HG03139 (cell line): ENCODE data around the gene PCCA.
A peak's percentile ranks its signal among the peaks of the same experiment; 100 is the strongest.
"Not testable (repeated sequence)": the region's sequence is repeated elsewhere in the genome, so short reads cannot be mapped to it uniquely, and the experiment has no call there.

Experiments used
- ATAC-seq: cut with Tn5 transposase; IDR thresholded peaks from one replicate; pipeline ENCODE4 v1.9.1; 2021; ENCODE audit not compliant: unreplicated experiment

Gene PCCA

DNA sequence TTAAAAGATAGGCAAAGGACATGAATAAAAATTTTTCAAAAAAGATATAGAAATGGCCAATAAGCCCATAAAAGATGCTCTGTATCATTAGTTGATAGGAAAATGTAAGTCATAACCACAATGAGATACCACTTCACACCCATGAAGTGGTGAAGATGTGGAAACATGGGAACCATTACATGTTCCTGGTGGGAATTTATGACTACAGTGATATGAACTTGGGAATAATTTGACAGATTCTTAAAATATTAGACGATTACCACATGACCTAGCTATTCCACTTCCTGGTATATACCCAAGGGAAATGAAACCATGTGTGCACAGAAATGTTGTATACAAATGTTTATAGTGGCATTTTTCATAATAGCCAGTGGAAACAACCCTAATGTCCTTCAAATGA, 267.5 kb downstream of the PCCA start:
- no peak for ATAC-seq

DNA sequence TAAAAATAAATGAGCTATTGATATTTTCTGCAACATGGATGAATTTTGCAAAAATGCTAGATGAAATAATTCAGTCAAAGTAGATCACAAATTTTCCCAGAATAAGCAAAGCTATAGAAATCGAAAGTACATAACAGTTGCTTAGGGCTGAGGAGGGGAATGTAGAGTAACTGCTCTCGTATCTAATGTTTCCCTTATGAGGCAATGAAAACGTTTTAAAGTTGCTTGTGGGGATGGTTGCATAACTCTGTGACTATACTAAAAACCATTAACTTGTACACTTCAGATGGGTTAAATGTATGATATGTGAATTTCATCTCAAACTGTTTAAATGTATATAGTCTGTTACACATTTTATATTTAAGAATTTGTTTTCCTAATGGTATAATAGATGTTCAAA, 268.0 kb downstream of the PCCA start:
- no peak for ATAC-seq

DNA sequence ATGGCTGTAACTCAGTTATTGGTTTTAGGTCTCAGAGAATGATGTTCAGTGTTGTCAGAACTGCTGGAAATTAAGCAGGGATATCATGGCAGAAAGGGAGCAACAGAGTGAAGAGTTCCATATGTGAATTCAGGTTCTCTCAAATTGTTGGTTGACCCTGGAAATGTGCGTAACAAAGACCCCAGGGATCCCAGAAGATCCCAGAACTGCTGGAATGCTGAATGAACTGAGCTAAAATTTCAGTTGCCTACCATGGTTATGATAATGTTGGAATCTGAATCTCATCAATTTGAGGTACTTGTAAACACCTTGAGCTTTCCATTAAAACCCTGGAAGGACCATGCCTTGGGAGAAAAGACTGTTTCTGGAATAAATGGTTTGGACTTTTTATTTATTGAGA, 268.9 kb downstream of the PCCA start:
- ATAC-seq, result no peak

- ATAC-seq, result no peak
These were observed 272.6 kb downstream of the PCCA start for GRCh38 chr13:100361504-100361903.

DNA sequence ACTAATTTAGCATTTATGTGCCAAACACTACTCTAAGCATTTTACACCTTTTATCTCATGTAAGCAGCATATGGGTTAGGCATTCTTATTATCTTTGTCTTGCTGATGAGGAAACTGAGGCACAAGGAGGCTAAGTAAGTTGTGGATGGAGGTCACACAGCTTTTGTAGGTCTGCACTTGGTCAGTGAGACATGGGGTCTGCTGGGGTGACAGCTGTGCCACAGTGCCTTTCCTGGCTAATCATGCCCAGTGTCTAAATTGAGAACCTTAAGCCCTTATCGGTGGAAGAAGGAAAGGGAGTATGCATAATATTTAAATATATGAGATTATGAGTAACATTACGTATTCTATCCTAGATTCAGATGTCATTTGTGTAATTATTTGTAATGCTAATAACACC, 273.5 kb downstream of the PCCA start:
- no peak for ATAC-seq

DNA sequence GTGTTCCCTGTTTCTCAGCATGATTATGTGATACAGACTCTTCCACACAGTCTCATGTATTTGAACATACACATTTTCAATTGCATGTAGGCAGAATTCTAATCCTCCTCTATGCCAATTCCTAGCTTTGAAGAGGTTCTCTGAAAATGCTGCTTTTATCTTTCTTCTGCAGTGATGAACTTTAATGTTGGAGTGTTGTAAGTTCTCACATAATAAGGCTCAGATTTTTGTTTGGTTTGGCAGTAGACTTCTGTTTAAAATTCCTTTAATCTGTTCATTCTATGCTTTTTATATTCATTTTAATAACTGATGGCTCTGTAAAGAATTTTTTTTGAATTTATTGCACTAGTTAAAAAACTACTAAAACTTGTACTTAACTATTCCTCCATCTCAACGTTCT, 273.9 kb downstream of the PCCA start:
- no peak for ATAC-seq

DNA sequence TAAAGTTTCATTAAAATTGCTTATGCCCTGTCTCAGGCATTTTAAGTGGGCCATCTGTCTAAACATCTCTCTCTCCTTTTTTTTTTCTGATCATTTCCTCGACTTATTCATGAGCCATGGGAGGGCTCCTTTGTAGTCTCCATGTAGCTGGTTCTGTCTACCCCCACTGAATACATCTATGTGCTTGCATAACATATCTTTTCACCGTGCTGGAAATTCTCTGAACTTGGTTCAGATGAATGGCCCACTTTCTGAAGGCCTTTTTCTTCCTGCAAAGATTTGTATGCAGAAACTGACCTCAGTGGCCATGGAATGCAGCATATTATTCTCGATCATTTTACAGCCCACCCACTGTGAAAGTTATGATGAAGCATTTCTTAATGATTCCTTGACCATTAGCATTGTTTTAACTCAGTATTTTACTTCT, 274.4 kb downstream of the PCCA start:
- no peak for ATAC-seq

DNA sequence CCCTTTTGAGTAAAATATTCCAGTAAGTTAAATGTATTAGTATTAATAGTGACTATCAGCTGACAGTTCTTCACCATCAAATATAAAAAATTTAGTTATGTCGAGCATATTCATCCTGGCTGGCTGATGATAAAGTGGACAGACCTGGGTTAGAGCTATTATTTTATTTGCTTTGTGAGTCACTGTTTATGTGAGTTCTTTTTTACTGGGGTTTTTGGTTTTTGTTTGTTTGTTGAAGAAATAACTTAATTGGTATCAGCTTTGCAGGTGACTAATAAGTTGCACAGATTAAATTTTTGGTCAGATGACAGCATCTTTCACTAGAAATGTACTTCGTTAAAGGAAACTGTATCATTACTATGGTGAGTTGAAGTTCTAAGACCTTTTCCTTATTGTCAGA, 275.0 kb downstream of the PCCA start:
- ATAC-seq, result no peak

GRCh38 chr13:100364591-100364990, 275.7 kb downstream of the PCCA start:
- no peak for ATAC-seq

DNA sequence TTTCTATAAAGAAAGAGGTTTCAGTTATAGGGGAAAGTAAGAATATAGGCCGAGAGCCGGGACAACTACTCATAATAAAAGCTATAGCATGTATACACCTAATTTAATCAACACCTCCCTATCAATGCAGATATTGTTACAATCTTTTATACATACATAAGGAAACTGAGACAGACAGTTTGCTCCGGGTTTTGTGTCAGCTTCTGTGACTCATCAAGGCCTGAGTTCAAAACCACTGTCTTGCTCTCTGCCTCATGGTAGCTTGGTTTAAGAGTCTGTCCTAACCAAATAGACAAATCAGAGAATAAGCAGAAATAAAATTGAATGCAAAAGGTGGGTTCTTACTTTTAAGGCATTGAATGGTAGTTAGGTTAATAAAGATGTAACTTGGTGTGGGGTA, 276.8 kb downstream of the PCCA start:
- no peak for ATAC-seq

DNA sequence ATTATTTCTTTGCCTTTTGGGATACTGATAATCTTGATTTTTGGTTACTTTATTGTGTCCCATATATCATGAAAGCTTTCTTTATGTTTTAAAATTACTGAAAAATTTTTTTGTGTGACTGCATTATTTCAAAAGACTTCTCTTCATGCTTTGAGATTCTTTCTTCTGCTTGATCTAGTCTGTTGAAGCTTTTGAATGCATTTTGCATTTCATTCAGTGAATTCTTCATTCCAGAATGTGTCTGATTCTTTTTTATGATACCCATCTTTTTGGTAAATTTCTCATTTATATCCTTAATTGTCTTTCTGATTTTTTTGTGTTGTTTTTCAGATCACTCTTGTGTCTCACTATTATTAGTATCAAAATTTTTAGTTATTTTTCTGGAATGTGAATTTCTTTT, 289.6 kb downstream of the PCCA start:
- ATAC-seq, result no peak

GRCh38 chr13:100381595-100382224, 292.8 kb downstream of the PCCA start:
- ATAC-seq, result no peak

DNA sequence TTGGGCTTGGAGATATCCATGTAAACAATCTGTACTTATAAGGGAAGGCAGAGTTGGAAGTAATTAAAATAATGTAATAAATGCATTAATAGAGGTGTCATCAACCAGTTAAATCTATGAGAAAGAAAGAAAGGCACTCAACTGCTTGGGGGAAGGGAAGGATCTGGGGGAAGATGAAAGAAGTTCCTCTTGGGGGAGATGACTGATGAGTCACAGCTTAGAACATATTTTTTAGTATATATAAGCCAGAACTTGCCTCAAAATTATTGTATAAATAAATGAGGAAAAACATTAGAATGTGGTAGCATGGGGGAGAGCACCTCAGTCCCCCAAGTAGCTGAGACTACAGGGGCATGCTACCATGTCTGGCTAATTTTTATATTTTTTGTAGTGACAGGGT, 293.9 kb downstream of the PCCA start:
- ATAC-seq, result no peak

DNA sequence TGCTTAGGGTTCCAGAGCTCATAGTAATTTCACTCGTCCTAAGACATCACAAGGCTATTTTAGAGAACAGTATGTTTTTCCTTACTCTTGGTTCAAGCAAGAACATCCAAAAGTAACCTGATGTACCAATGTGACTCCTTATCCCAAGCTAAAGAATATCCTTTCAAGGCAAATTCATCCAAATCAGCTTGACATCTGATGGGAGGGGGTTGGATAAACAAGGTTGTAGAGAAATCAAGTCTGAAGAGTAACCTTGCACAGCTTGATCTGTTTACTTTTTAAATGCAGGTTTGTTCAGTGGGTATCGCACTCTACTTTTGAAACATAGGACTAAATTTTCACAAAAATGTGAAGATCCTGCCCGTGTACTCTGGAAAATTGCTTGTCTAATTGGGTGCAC, 298.5 kb downstream of the PCCA start:
- ATAC-seq, result no peak

- ATAC-seq, result not testable (repeated sequence)
These were observed 299.3 kb downstream of the PCCA start for GRCh38 chr13:100388150-100388549.

DNA sequence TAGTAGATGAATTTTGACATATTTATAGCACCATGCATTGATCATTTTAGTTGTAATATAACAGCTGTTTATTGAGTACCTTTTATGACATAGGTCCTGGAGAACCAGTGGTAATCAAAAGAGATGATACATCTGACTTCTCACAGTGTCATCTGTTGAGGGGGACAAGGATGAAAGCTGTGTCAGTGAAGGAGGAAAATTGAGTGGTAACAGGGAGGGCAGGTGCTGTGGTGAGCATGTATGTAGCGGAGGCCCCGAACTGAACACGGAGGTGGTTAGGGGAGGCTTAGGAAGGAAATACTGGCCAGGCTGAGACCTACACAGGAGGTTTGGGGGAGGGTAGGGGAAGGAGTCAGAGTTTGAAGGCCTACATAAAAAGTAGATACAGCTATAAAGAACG, 300.0 kb downstream of the PCCA start:
- no peak for ATAC-seq

- ATAC-seq, result no peak
These were observed 300.7 kb downstream of the PCCA start for GRCh38 chr13:100389617-100390016.

- no peak for ATAC-seq
These were observed 304.1 kb downstream of the PCCA start for GRCh38 chr13:100392709-100393630.

DNA sequence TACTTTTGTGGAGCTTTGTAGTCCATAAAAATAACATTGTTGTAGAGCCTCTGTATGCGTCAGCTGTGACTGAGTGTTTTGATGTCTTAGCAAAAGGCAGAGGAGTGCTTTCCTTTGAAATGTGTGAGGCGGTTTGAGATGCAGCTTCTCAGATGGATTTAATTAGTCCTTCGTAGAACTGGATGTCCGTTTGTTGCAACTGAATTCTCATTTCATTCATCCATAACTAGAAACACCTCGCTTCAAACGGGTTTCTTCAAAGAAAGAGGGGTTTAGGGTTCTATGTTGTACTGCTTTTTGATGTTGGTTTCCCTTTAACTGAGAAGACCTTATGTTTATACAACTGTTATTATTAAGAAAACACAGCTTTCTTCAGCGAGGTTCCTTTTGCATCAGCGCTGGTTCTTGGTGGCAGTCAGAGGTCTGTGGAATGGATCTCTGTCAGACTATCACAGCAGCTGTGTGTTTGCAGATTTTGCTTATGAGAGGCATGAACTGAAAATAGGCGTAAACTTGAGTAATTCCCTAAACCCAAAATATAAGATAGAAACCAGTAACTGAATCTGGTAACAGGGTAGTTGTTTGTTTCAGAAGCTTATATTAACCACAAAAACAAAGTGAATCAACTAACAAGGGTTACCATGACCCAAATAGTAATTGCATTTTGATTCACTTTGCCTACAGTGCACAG, 305.3 kb downstream of the PCCA start:
- ATAC-seq, result peak; percentile 90

GRCh38 chr13:100395698-100396373, 306.9 kb downstream of the PCCA start:
- no peak for ATAC-seq

DNA sequence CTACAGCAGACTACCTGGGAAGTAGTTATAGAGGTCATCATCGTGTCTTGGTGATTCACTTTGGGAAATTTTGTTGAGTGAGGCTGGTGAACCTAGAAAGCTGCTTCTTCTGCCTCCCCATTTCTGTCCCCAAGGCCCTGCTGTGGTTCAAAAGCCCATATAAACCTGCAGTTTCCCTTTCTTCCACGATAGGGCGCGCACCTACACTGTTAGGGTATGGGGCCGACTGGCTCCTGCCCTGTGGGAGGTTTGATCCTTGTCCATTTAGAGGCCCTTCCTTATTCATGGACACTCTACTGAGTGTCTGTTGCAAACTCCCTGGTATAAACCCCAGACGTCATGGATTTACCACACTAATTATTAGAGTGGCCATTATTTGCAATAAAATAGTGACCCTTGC, 307.9 kb downstream of the PCCA start:
- ATAC-seq, result no peak
